A673 (cell line): ENCODE data around the gene PRKG1.

Experiments
- CTCF ChIP-seq: fragments of 300-800, 200-600 bp; sonication (generic); conservative IDR thresholded peaks from 2 replicates; pipeline ENCODE4 v1.5.1; 2017; ENCODE audit warnings: low read depth, mild to moderate bottlenecking, antibody characterized with exemption, low read length, moderate library complexity, mixed read lengths
- EZH2 ChIP-seq: fragments of 200-600 bp; sonication (generic); IDR thresholded peaks from 2 replicates; pipeline ENCODE4 v1.6.1; 2017; ENCODE audit warnings: borderline replicate concordance, low read depth, mild to moderate bottlenecking, mixed read lengths, antibody characterized with exemption, low read length; ENCODE audit not compliant: poor library complexity, severe bottlenecking

- TF ChIP-seq CTCF: no peak
- no peak for TF ChIP-seq EZH2
These were observed 269.1 kb downstream of the PRKG1 start for GRCh38 chr10:51343391-51343790.
